GM12878 (cell line): ENCODE measurements around the gene TBC1D2B. TPM values are rescaled to one million over a fixed set of nuclear protein-coding genes. Genes with fewer than 3 reads are reported as not detected.
A peak's percentile ranks its signal among the peaks of the same experiment; 100 is the strongest.

Experiments
- ATAC-seq: fragments of 200-7000 bp; cut with Tn5 transposase; 3 replicates; pipeline ENCODE4 v1.9.1; 2020; ENCODE audit warnings: mild to moderate bottlenecking, moderate library complexity
- BruUV-seq: library from RNA; stranded (reverse); fragments of 400-500 nt; replicated peaks from 2 replicates; lab custom pipeline; 2021; lab: Mats Ljungman, UMichigan
- CTCF ChIA-PET: fragments of 300-600 bp; sonication (Branson Sonifier 250); formaldehyde crosslinking; extraction: SDS; loops from one replicate; lab custom pipeline; 2021; ENCODE audit warnings: inconsistent platforms; lab: Yijun Ruan, JAX
- POLR2A ChIA-PET: fragments of 350-600 bp; formaldehyde crosslinking; extraction: SDS; loops from one replicate; lab custom pipeline; 2021; ENCODE audit warnings: inconsistent platforms; lab: Charles Lee
- RAD21 ChIA-PET: fragments of 300-600 bp; sonication (Branson Sonifier 250); formaldehyde crosslinking; loops from one replicate; lab custom pipeline; 2023; ENCODE audit warnings: antibody characterized with exemption; ENCODE audit not compliant: unreplicated experiment; lab: Charles Lee
- SMC1A ChIA-PET: fragments of 300-600 bp; sonication (Branson Sonifier 250); formaldehyde crosslinking; loops from one replicate; lab custom pipeline; 2023; ENCODE audit not compliant: unreplicated experiment, uncharacterized antibody; lab: Charles Lee
- DNase-seq: peaks from one replicate; pipeline ENCODE4 v3.0.0-alpha.2; 2011; ENCODE audit warnings: low read depth, low spot score
- FAIRE-seq: peaks from 3 replicates; lab custom pipeline; 2011; peaks lifted over from hg19 to GRCh38; lab: Jason Lieb, UNC
- H2AFZ ChIP-seq: 2 replicates; pipeline ENCODE4 v1.6.0; 2011; ENCODE audit warnings: low read depth, low read length, control low read depth; ENCODE audit not compliant: control insufficient read depth
- H3K27ac ChIP-seq: 2 replicates; pipeline ENCODE4 v1.5.1; 2011; ENCODE audit warnings: control low read depth; ENCODE audit not compliant: control insufficient read depth, insufficient read depth
- H3K27me3 ChIP-seq, 2 experiments: replicated peaks in 1 of 2; 2 replicates each; pipeline versions ENCODE4 v1.6.0 to v1.6.1; 2011; ENCODE audit warnings: low read length in 1 of 2; ENCODE audit not compliant: control insufficient read depth in 2 of 2, insufficient read depth in 2 of 2
- H3K36me3 ChIP-seq, 2 experiments: 2 replicates each; pipeline ENCODE4 v1.5.1; 2011; ENCODE audit warnings: low read length in 1 of 2; ENCODE audit not compliant: control insufficient read depth in 2 of 2, insufficient read depth in 2 of 2
- H3K4me1 ChIP-seq: 2 replicates; pipeline ENCODE4 v1.6.1; 2011; ENCODE audit warnings: mild to moderate bottlenecking, low read length, moderate library complexity, mixed read lengths; ENCODE audit not compliant: control insufficient read depth, insufficient read depth
- H3K4me2 ChIP-seq: 2 replicates; pipeline ENCODE4 v1.6.0; 2011; ENCODE audit warnings: control low read depth; ENCODE audit not compliant: control insufficient read depth, insufficient read depth
- H3K4me3 ChIP-seq: fragments of 200-600 bp; sonication (generic); 2 replicates; pipeline ENCODE4 v1.5.1; 2016
- H3K79me2 ChIP-seq: 2 replicates; pipeline ENCODE4 v1.6.0; 2011; ENCODE audit warnings: low read length; ENCODE audit not compliant: control insufficient read depth, insufficient read depth
- H3K9ac ChIP-seq: 2 replicates; pipeline ENCODE4 v1.8.0; 2011; ENCODE audit warnings: low read length, control low read depth, mixed read lengths; ENCODE audit not compliant: control insufficient read depth, insufficient read depth
- H3K9me3 ChIP-seq: replicated peaks from 3 replicates; pipeline ENCODE4 v1.5.1; 2011; ENCODE audit warnings: mild to moderate bottlenecking, low read length; ENCODE audit not compliant: control insufficient read depth, insufficient read depth
- H4K20me1 ChIP-seq: 2 replicates; pipeline ENCODE4 v1.6.0; 2011; ENCODE audit not compliant: control insufficient read depth, insufficient read depth
- ATF7 ChIP-seq: fragments of 450-650 bp; IDR thresholded peaks from 2 replicates; pipeline ENCODE4 v1.6.1; 2016; ENCODE audit warnings: low read depth, mild to moderate bottlenecking
- BACH1 ChIP-seq: fragments of 450-650 bp; IDR thresholded peaks from 2 replicates; pipeline ENCODE4 v1.6.1; 2017; ENCODE audit warnings: mild to moderate bottlenecking, borderline replicate concordance
- BCLAF1 ChIP-seq: fragments of 450-650 bp; IDR thresholded peaks from 2 replicates; pipeline ENCODE4 v1.6.1; 2017; ENCODE audit warnings: antibody characterized with exemption, mild to moderate bottlenecking, moderate library complexity
- BHLHE40 ChIP-seq, 2 experiments: fragments of 450-650 bp in 1 of 2; IDR thresholded peaks; 2 replicates each; pipeline ENCODE4 v1.6.1; 2011 to 2017; ENCODE audit warnings: low read depth in 2 of 2, borderline replicate concordance in 1 of 2, improper control_type of control experiment in 1 of 2, low read length in 1 of 2, mild to moderate bottlenecking in 1 of 2
- ESRRA ChIP-seq: IDR thresholded peaks from 2 replicates; pipeline ENCODE4 v1.6.1; 2012; ENCODE audit warnings: mild to moderate bottlenecking, low read length, improper control_type of control experiment
- FOXM1 ChIP-seq: IDR thresholded peaks from 2 replicates; pipeline ENCODE4 v1.6.1; 2012; ENCODE audit warnings: low read depth, mild to moderate bottlenecking, inconsistent platforms, low read length, moderate library complexity
- GATAD2B ChIP-seq: fragments of 450-650 bp; conservative IDR thresholded peaks from 2 replicates; pipeline ENCODE4 v1.6.1; 2017; ENCODE audit warnings: low read depth, mild to moderate bottlenecking, moderate library complexity
- KDM1A ChIP-seq: fragments of 200-600 bp; sonication (generic); IDR thresholded peaks from 2 replicates; pipeline ENCODE4 v1.6.1; 2016; ENCODE audit warnings: borderline replicate concordance
- RAD21 ChIP-seq: IDR thresholded peaks from 2 replicates; pipeline ENCODE4 v1.6.1; 2011; ENCODE audit warnings: mild to moderate bottlenecking, low read depth, low read length, moderate library complexity; ENCODE audit not compliant: insufficient read depth
- RFX5 ChIP-seq: IDR thresholded peaks from 2 replicates; pipeline ENCODE4 v1.6.1; 2011; ENCODE audit warnings: low read depth, low read length, improper control_type of control experiment
- SMARCA5 ChIP-seq: fragments of 450-650 bp; IDR thresholded peaks from 2 replicates; pipeline ENCODE4 v1.6.1; 2017; ENCODE audit warnings: mild to moderate bottlenecking
- SMC3 ChIP-seq: IDR thresholded peaks from 2 replicates; pipeline ENCODE4 v1.6.1; 2011; ENCODE audit warnings: low read length, improper control_type of control experiment, borderline replicate concordance
- SP1 ChIP-seq: IDR thresholded peaks from one replicate; pipeline ENCODE4 v1.6.1; 2011; ENCODE audit warnings: low read depth, low read length
- STAT1 ChIP-seq: fragments of 450-650 bp; conservative IDR thresholded peaks from 2 replicates; pipeline ENCODE4 v1.6.1; 2014; ENCODE audit warnings: antibody characterized with exemption, mild to moderate bottlenecking
- STAT3 ChIP-seq: IDR thresholded peaks from 2 replicates; pipeline ENCODE4 v1.6.1; 2011; ENCODE audit warnings: low read depth, low read length, improper control_type of control experiment
- USF1 ChIP-seq: IDR thresholded peaks from 2 replicates; pipeline ENCODE4 v1.6.1; 2011; ENCODE audit warnings: borderline replicate concordance, low read depth, mild to moderate bottlenecking, moderate library complexity, mixed read lengths, low read length; ENCODE audit not compliant: insufficient read depth; ENCODE audit errors: extremely low read length
- WRNIP1 ChIP-seq: IDR thresholded peaks from 2 replicates; pipeline ENCODE4 v1.6.1; 2011; ENCODE audit warnings: low read depth, low read length, improper control_type of control experiment, borderline replicate concordance
- ZBED1 ChIP-seq: IDR thresholded peaks from 2 replicates; pipeline ENCODE4 v1.6.1; 2016; ENCODE audit warnings: borderline replicate concordance
- ZNF217 ChIP-seq: fragments of 450-650 bp; IDR thresholded peaks from 2 replicates; pipeline ENCODE4 v1.6.1; 2017; ENCODE audit warnings: antibody characterized with exemption, mild to moderate bottlenecking
- WGBS: methylation state at CpG from one replicate; pipeline ENCODE4 v1.1.6; 2016; ENCODE audit warnings: low lambda C conversion rate; ENCODE audit not compliant: insufficient replicate concordance, insufficient coverage; ENCODE audit errors: missing lambda C conversion rate; 5-methylcytosine and 5-hydroxymethylcytosine counted together
- in situ Hi-C: fragments of 300-500 bp; cut with MboI; formaldehyde crosslinking; loops from 9 replicates; pipeline ENCODE4 v1.14.3; 2018; ENCODE audit warnings: mixed read lengths
- intact Hi-C: fragments of 100-400 bp; cut with micrococcal nuclease; formaldehyde crosslinking; loops from one replicate; pipeline ENCODE4 v1.14.2; 2022; ENCODE audit not compliant: unreplicated experiment
- polyA plus RNA-seq, 11 experiments: library from polyadenylated mRNA; depleted of rRNA in 4 of 11; unstranded in 6 of 11; stranded (reverse) in 5 of 11; fragments of >200 nt; fragmentation: Nextera tagmentation in 4 of 11; fragmentation: Illumina TruSeq in 1 of 11; extraction: Ambion mirVana in 4 of 11; extraction: Trizol in 1 of 11; gene quantifications; 1 replicate in 1 of 11; 2 replicates in 10 of 11; pipeline versions ENCODE4 v1.2.1 to v1.2.3, GENCODE V29; 2011 to 2016; ENCODE audit warnings: inconsistent platforms in 2 of 11, missing spikeins in 2 of 11, low read depth in 1 of 11
- total RNA-seq, 4 experiments: library from RNA; depleted of rRNA in 3 of 4; stranded (reverse); fragments of >200 nt in 3 of 4; fragmentation: Illumina TruSeq in 1 of 4; extraction: Trizol in 1 of 4; gene quantifications; 2 replicates each; pipeline versions ENCODE4 v1.2.1 to v1.2.3, GENCODE V29; 2013 to 2021

The TBC1D2B gene
- total and polyA plus RNA-seq, 10 of the 15 experiments (the other 5 are each of a cell fraction or from before 2014, with no cell fraction given): 1.3 to 53.4 (median 19.4) TPM

GRCh38 chr15:78000091-78000926 lies 77.2 kb downstream of the TBC1D2B start:
- Histone ChIP-seq H3K4me2 (no peak overlapping the region), H3K27me3 (no peaks in the 10 kb centered on the region), H3K9ac (no peak overlapping the region), H3K79me2 (no peaks in the 10 kb centered on the region; the same call in 1 of the 2 replicates), H4K20me1 (no peaks in the 10 kb centered on the region), H3K4me3 (no peak overlapping the region), H2AFZ (no peak overlapping the region), H3K27ac (no peak overlapping the region), H3K4me1 (peaks cover 16% of the 10 kb centered on the region), H3K36me3 (peaks cover 8 to 26% of the 10 kb centered on the region in 2 experiments), H3K9me3 (no peaks in the 10 kb centered on the region)
- CTCF ChIA-PET: interaction anchor here (0.6 to 3.7 kb wide), 16 partner anchors 12 to 240 kb away, joined by 3 to 72 read pairs (median 5); no protein-coding TSS in a partner anchor
- ATAC-seq (peak; percentile 87), DNase-seq (no peak), FAIRE-seq (peak; percentile 84)
- RAD21 ChIA-PET: interaction anchor here (0.6 to 2.4 kb wide), 7 partner anchors 103 to 239 kb away, joined by 3 to 25 read pairs (median 3); no protein-coding TSS in a partner anchor
- SMC1A ChIA-PET: interaction anchor here (1.1 to 3.3 kb wide), 3 partner anchors 19 to 108 kb away, joined by 3 to 29 read pairs (median 5); no protein-coding TSS in a partner anchor
- intact Hi-C loops: loop anchor here (1.0 to 5.0 kb wide), 3 partner anchors 33 to 108 kb away; no protein-coding TSS in a partner anchor
- BruUV-seq: no TSS peak
- in situ Hi-C loops: no loop called here
- 41% methylated on average over 22 of the region's 24 CpGs for WGBS
- POLR2A ChIA-PET: interaction anchor here (1.1 kb wide), 1 partner anchor 108 kb away, joined by 3 read pairs; no protein-coding TSS in a partner anchor
- TF ChIP-seq RAD21 (peak; percentile 82), SMC3 (peak; percentile 79), ZBED1 (no peak), FOXM1 (no peak), WRNIP1 (no peak), USF1 (no peak), STAT3 (no peak), STAT1 (no peak), BCLAF1 (no peak), BACH1 (no peak), ESRRA (no peak), KDM1A (no peak), ZNF217 (no peak), ATF7 (no peak), SMARCA5 (no peak), SP1 (peak; percentile 42), GATAD2B (no peak), BHLHE40 (IDR thresholded peaks at IDR 0.05; ENCODE audit: borderline replicate concordance in 1 of 2, low read depth in 2 of 2, low read length in 1 of 2) (0 out of 4 replicates have a peak, but pooled peaks of 1 of the 2 experiments have one; percentile 13), RFX5 (no peak)
